GM12891 (cell line): Measurements from ENCODE around the gene ORAI1. TPM values are rescaled to one million over a fixed set of nuclear protein-coding genes. Genes with fewer than 3 reads are reported as not detected.
A peak's percentile ranks its signal among the peaks of the same experiment; 100 is the strongest.

Experiments used
- DNase-seq: peaks from one replicate; pipeline ENCODE4 v3.0.0; 2011; ENCODE audit warnings: low spot score; ENCODE audit not compliant: insufficient read length
- FAIRE-seq: peaks from 2 replicates; lab custom pipeline; 2011; peaks lifted over from hg19 to GRCh38; lab: Jason Lieb, UNC
- PAX5 ChIP-seq: IDR thresholded peaks from 2 replicates; pipeline ENCODE4 v1.6.1; 2011; ENCODE audit warnings: low read length, moderate library complexity, mild to moderate bottlenecking; ENCODE audit not compliant: insufficient read depth, severe bottlenecking
- POLR2A ChIP-seq: IDR thresholded peaks from 2 replicates; pipeline ENCODE4 v1.6.1; 2011; ENCODE audit warnings: low read depth, low read length, control low read depth
- POLR2AphosphoS5 ChIP-seq: IDR thresholded peaks from 2 replicates; pipeline ENCODE4 v1.6.1; 2011; ENCODE audit warnings: low read depth, low read length, control low read depth
- POU2F2 ChIP-seq: IDR thresholded peaks from 2 replicates; pipeline ENCODE4 v1.6.1; 2011; ENCODE audit warnings: low read depth, mild to moderate bottlenecking, control low read depth, low read length, moderate library complexity
- SPI1 ChIP-seq: IDR thresholded peaks from 2 replicates; pipeline ENCODE4 v1.6.1; 2011; ENCODE audit warnings: low read depth, low read length, control low read depth
- TAF1 ChIP-seq: IDR thresholded peaks from 2 replicates; pipeline ENCODE4 v1.6.1; 2011; ENCODE audit warnings: low read depth, low read length, control low read depth
- polyA plus RNA-seq: library from polyadenylated mRNA; unstranded; fragments of >200 nt; gene quantifications from one replicate; pipeline ENCODE4 v1.2.1, GENCODE V29; 2012; ENCODE audit warnings: low read depth, missing spikeins, inconsistent platforms; ENCODE audit not compliant: missing spikeins

The ORAI1 gene
- polyA plus RNA-seq: 16.9 TPM

GRCh38 chr12:121626087-121626852, at the start of gene ORAI1:
Gene ORAI1 (plus strand): TSS chr12:121626530.
- FAIRE-seq (peak; percentile 93), DNase-seq (peak; percentile 86)
- TF ChIP-seq POLR2A (peak; percentile 59), TAF1 (peak; percentile 30; the same call in 1 of the 2 replicates), POLR2AphosphoS5 (peak; percentile 75), SPI1 (no peak), POU2F2 (no peak; the same call in 1 of the 2 replicates), PAX5 (no peak)

GRCh38 chr12:121576851-121577391, 49.4 kb upstream of the ORAI1 start:
- FAIRE-seq (no peak), DNase-seq (no peak)
- TF ChIP-seq POLR2AphosphoS5 (no peak), TAF1 (no peak), POLR2A (no peak), PAX5 (no peak), POU2F2 (no peak), SPI1 (no peak)

GRCh38 chr12:121577443-121578180, 48.7 kb upstream of the ORAI1 start:
- no peak for TF ChIP-seq POLR2A
- TF ChIP-seq POU2F2: no peak
- TF ChIP-seq POLR2AphosphoS5: no peak
- no peak for TF ChIP-seq PAX5
- no peak for TF ChIP-seq TAF1
- TF ChIP-seq SPI1: no peak
- no peak for FAIRE-seq
- DNase-seq: no peak

GRCh38 chr12:121578230-121579189, 47.8 kb upstream of the ORAI1 start:
- TF ChIP-seq TAF1 (no peak), POLR2A (no peak), SPI1 (no peak), POLR2AphosphoS5 (no peak)
- FAIRE-seq (no peak), DNase-seq (no peak)

- TF ChIP-seq SPI1 (no peak), POU2F2 (no peak), POLR2AphosphoS5 (no peak), POLR2A (no peak), PAX5 (no peak), TAF1 (no peak)
- DNase-seq (peak; percentile 52), FAIRE-seq (no peak)
Measured at GRCh38 chr12:121579190-121579791, 47.0 kb upstream of the ORAI1 start.

GRCh38 chr12:121579981-121580868, 46.1 kb upstream of the ORAI1 start:
- DNase-seq (peak; percentile 49), FAIRE-seq (no peak)
- TF ChIP-seq POLR2AphosphoS5 (no peak), PAX5 (no peak), TAF1 (no peak), POU2F2 (no peak), POLR2A (no peak), SPI1 (no peak)

- TF ChIP-seq TAF1: no peak
- no peak for DNase-seq
- peak; percentile 69 for FAIRE-seq
Measured at GRCh38 chr12:121580959-121581685, 45.2 kb upstream of the ORAI1 start, which contains the start of gene KDM2B. Gene KDM2B (minus strand): TSS chr12:121581023. CDS start chr12:121580911, 112 bp downstream.
